22Rv1 (cell line): ENCODE data around the gene CFAP61.

Source experiments
- H3K27ac ChIP-seq: fragments of 450-650 bp; 2 replicates; pipeline ENCODE4 v1.5.1; 2017
- ZFX ChIP-seq: fragments of 450-650 bp; IDR thresholded peaks from 2 replicates; pipeline ENCODE4 v1.6.1; 2017; ENCODE audit warnings: antibody characterized with exemption, borderline replicate concordance
- TF ChIP-seq, protein P1 (sequence below): fragments of 450-650 bp; IDR thresholded peaks from 2 replicates; pipeline ENCODE4 v1.5.1; 2017; ENCODE audit warnings: mild to moderate bottlenecking

The CFAP61 gene

DNA sequence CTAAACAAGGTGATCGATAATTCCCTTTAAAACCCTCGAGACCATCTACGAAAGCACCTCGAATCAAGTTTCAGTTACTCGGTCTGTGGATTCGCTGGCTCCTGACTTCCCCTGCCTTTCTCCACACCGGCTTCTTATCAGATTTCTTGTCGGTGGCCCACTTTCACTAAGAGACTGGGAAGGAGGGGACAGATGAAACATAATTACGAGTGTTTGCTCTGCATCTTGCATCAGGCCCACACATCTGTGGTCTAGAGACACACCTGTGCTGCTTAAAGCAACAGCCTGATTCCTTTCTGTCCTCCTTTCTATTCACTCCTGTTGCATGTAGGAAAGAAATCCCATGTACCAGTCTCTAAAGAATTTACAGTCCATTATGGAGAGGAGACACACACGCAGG lies 353.3 kb downstream of the CFAP61 start:
- no peak for TF ChIP-seq ZFX
- TF ChIP-seq, protein P1, sequence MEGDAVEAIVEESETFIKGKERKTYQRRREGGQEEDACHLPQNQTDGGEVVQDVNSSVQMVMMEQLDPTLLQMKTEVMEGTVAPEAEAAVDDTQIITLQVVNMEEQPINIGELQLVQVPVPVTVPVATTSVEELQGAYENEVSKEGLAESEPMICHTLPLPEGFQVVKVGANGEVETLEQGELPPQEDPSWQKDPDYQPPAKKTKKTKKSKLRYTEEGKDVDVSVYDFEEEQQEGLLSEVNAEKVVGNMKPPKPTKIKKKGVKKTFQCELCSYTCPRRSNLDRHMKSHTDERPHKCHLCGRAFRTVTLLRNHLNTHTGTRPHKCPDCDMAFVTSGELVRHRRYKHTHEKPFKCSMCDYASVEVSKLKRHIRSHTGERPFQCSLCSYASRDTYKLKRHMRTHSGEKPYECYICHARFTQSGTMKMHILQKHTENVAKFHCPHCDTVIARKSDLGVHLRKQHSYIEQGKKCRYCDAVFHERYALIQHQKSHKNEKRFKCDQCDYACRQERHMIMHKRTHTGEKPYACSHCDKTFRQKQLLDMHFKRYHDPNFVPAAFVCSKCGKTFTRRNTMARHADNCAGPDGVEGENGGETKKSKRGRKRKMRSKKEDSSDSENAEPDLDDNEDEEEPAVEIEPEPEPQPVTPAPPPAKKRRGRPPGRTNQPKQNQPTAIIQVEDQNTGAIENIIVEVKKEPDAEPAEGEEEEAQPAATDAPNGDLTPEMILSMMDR = no peak
- H3K27ac ChIP-seq = no peak overlapping the region

DNA sequence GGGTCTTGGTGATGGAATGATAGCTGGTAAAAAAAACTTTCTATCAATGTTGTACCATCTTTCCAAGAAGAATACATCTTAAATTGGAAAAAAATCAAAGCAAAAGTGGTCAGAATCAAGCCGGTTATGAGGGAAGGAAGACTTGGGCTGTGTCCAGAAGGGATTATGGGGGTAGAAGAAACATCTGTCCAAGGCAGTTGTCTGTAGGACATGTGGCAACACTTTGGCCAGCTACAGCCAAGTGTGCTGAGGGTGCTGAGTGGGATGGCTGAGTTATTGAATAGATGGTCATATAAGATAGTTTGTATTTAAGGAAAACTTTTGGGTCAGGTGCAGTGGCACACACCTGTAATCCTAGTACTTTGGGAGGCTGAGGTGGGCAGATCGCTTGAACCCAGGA lies 354.0 kb downstream of the CFAP61 start:
- no peak for TF ChIP-seq ZFX
- TF ChIP-seq, protein P1 = no peak

DNA sequence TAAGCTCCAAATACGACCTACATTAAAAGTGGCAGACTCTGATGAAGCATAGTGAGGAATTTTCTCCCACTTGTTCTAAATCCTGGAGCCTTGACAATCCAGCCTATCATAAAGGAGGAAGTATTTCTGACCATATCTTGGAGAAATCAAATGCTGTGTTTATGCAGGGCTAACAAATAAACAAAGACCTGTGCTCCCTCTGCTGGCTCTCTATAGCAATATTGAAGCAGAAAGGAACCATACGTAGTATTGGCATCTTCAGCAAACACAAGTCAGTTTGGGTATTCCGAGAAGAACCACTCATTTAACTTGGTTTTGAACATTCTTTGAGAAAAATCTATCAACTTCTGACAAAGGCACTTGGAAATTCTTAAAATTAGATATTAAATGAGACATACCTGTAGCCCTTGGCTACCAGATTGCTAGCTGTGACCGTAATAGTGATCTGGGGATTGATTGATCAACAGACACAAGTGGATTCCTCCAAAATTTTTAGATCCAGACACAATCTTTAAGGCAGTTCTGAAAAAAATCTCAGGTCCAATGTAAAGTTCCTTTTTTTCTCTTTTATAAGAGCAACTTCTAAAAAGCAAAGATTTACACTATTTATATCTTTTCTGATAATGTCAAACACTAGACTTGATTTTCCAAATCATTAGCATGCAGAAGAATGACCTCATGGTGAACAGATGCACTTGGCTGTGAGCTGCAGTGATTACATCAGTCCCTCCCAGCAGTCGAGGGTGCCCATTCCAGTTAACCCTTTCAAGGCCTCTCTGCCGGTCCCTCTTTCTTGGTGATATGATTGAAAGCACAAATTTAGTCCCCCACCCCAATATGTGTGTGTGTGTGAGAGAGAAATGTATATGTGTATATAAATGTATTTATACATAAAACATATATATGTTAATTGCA lies 355.8 kb downstream of the CFAP61 start:
- no peak overlapping the region for H3K27ac ChIP-seq
- TF ChIP-seq ZFX = no peak
- TF ChIP-seq, protein P1 = peak; percentile 67

More for the DNA sequence above, 354.0 kb downstream of the CFAP61 start:
- H3K27ac ChIP-seq = no peak overlapping the region

DNA sequence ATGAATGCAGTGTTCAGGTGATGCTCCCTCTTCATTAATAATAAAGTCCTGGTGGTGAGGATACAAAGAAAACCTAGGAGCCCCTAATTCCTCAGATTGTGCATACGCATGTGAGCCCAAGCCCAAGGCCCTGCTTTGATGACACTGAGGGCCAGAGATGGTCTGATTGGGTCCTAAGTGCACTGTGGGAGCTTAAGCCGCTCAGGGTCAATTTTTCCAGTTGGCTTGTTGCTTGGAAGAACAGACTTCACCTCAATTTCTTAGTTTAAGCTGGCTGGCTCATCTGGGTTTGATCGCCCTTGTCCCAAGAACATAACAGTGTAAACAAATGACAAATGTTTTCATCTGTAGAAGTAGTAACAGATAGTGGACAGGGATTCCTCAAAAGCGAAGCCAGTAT lies 357.0 kb downstream of the CFAP61 start:
- no peak for TF ChIP-seq ZFX
- TF ChIP-seq, protein P1 = no peak
- H3K27ac ChIP-seq = no peak overlapping the region
